ENCODE results near the gene SSBP2.

- TF ChIP-seq POLR2A (IDR thresholded peaks at IDR 0.05; ENCODE audit: borderline replicate concordance, extremely low read depth, insufficient read depth, insufficient read length) (no peak), EGR1 (IDR thresholded peaks at IDR 0.05; ENCODE audit: low read depth) (no peak), ELF1 (IDR thresholded peaks at IDR 0.05; ENCODE audit: borderline replicate concordance, low read depth) (no peak)
- TF ChIP-seq, protein P1, sequence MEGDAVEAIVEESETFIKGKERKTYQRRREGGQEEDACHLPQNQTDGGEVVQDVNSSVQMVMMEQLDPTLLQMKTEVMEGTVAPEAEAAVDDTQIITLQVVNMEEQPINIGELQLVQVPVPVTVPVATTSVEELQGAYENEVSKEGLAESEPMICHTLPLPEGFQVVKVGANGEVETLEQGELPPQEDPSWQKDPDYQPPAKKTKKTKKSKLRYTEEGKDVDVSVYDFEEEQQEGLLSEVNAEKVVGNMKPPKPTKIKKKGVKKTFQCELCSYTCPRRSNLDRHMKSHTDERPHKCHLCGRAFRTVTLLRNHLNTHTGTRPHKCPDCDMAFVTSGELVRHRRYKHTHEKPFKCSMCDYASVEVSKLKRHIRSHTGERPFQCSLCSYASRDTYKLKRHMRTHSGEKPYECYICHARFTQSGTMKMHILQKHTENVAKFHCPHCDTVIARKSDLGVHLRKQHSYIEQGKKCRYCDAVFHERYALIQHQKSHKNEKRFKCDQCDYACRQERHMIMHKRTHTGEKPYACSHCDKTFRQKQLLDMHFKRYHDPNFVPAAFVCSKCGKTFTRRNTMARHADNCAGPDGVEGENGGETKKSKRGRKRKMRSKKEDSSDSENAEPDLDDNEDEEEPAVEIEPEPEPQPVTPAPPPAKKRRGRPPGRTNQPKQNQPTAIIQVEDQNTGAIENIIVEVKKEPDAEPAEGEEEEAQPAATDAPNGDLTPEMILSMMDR (IDR thresholded peaks at IDR 0.05 in 2 of 3, conservative IDR thresholded peaks at IDR 0.05 in 1 of 3; ENCODE audit: borderline replicate concordance in 1 of 3, insufficient read depth in 1 of 3, low read depth in 2 of 3, low read length in 2 of 3) = no peak
Observed at GRCh38 chr5:81703840-81704239, 47.1 kb downstream of the SSBP2 start.

Measured in HCT116 (cell line).